ENCODE results near the gene APCDD1L. TPM values are rescaled to one million over a fixed set of nuclear protein-coding genes. Genes with fewer than 3 reads are reported as not detected.
A peak's percentile ranks its signal among the peaks of the same experiment; 100 is the strongest.
"Not testable (repeated sequence)": the region's sequence is repeated elsewhere in the genome, so short reads cannot be mapped to it uniquely, and the experiment has no call there.

Gene APCDD1L
- total RNA-seq, 2 experiments from 2014 or later, result not detected

DNA sequence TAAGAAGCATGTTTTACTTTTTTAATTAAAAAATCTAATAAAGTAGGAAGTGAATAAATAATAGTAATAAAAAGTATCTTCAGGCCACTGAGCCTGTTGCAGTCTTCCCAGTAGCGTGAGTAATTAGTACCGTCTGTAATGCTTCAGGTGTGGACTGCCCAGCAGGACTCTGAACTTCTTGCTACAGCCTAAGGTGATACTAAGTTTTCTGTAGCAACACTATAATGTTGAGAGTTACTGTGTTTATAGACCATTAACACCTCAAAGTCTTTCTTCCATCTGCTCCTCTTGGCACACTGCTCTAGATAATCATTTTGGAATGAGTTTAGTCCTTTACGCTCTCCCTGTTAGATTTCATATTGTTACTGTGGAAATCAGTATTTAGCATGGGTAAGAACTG lies 97.8 kb downstream of the APCDD1L start:
- CTCF ChIA-PET, result no interaction called here
- peaks cover 8% of the 10 kb centered on the region for H3K4me1 ChIP-seq (ENCODE audit: insufficient read depth, low read length)
- H3K36me3 Mint-ChIP-seq (ENCODE audit: low read depth), result peaks cover 58% of the 10 kb centered on the region

DNA sequence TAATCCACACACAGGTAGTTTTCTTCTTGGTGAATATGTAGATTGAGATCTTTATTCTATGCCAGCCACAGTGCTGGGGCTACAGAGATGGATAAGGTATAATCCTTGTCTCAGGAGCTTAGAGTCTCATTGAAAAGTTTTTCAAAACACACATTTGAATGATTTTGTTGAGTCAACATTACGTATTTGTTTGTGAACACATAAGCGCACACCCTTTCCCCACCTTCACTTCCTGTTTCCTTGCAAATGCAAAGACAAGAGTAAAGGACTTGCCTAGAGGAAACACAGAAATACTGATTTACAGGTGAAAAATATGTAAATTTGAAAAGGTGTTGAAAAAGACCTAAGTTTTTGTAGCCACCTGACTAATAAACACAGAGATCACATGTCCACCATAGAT lies 98.4 kb downstream of the APCDD1L start:
- CTCF ChIA-PET, result no interaction called here
- intact Hi-C loops (cut with DNase I, micrococcal nuclease), result no loop called here
- Mint-ChIP-seq H3K4me3 (peak overlapping the region; percentile 11), H3K27me3 (no peaks in the 10 kb centered on the region), H3K9me3 (no peaks in the 10 kb centered on the region), H3K36me3 (ENCODE audit: low read depth) (peaks cover 52% of the 10 kb centered on the region), H3K27ac (peak overlapping the region; percentile 79), H3K4me1 (ENCODE audit: low read depth) (peaks cover 44% of the 10 kb centered on the region)
- H3K4me1 ChIP-seq (ENCODE audit: insufficient read depth, low read length), result peaks cover 8% of the 10 kb centered on the region
- peaks cover 0 to 4% of the 10 kb centered on the region in 2 experiments for H3K9me3 ChIP-seq (ENCODE audit: control insufficient read depth in 1 of 2, insufficient read depth in 1 of 2, low read length in 2 of 2)
- ATAC-seq (ENCODE audit: poor library complexity) (peak; percentile 92), DNase-seq (peak in 5 of 14 experiments; percentile 8 to 56 (median 40))
- peaks cover 27% of the 10 kb centered on the region for H3K36me3 ChIP-seq (ENCODE audit: insufficient read depth, low read length)
- POLR2A ChIA-PET, result interaction anchor here (1.0 kb wide), 1 partner anchor 28 kb away, joined by 3 read pairs; the partner anchor contains the start of gene VAPB
- H3K27me3 ChIP-seq (ENCODE audit: control insufficient read depth in 1 of 2, insufficient read depth in 2 of 2, low read length in 2 of 2), result no peaks in the 10 kb centered on the region
- TF ChIP-seq, protein P1, sequence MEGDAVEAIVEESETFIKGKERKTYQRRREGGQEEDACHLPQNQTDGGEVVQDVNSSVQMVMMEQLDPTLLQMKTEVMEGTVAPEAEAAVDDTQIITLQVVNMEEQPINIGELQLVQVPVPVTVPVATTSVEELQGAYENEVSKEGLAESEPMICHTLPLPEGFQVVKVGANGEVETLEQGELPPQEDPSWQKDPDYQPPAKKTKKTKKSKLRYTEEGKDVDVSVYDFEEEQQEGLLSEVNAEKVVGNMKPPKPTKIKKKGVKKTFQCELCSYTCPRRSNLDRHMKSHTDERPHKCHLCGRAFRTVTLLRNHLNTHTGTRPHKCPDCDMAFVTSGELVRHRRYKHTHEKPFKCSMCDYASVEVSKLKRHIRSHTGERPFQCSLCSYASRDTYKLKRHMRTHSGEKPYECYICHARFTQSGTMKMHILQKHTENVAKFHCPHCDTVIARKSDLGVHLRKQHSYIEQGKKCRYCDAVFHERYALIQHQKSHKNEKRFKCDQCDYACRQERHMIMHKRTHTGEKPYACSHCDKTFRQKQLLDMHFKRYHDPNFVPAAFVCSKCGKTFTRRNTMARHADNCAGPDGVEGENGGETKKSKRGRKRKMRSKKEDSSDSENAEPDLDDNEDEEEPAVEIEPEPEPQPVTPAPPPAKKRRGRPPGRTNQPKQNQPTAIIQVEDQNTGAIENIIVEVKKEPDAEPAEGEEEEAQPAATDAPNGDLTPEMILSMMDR (IDR thresholded peaks at IDR 0.05), result no peak
- H3K4me3 ChIP-seq (ENCODE audit: low read length), result no peak overlapping the region
- peak overlapping the region in 1 of 2 donors; percentile 5 for H3K27ac ChIP-seq (ENCODE audit: low read depth in 1 of 2, low read length in 2 of 2)

More for the DNA sequence above, 97.8 kb downstream of the APCDD1L start:
- DNase-seq (no peak), ATAC-seq (ENCODE audit: poor library complexity) (no peak)
- Histone ChIP-seq H3K9me3 (ENCODE audit: control insufficient read depth in 1 of 2, insufficient read depth in 1 of 2, low read length in 2 of 2) (peaks cover 0 to 4% of the 10 kb centered on the region in 2 experiments), H3K27ac (ENCODE audit: low read depth in 1 of 2, low read length in 2 of 2) (no peak overlapping the region), H3K36me3 (ENCODE audit: insufficient read depth, low read length) (peaks cover 27% of the 10 kb centered on the region), H3K27me3 (ENCODE audit: control insufficient read depth in 1 of 2, insufficient read depth in 2 of 2, low read length in 2 of 2) (no peaks in the 10 kb centered on the region), H3K4me3 (ENCODE audit: low read length) (no peak overlapping the region)
- TF ChIP-seq, protein P1 (IDR thresholded peaks at IDR 0.05), result no peak
- Mint-ChIP-seq H3K4me1 (ENCODE audit: low read depth) (peaks cover 44% of the 10 kb centered on the region), H3K27me3 (no peaks in the 10 kb centered on the region), H3K9me3 (no peaks in the 10 kb centered on the region), H3K27ac (peak overlapping the region; percentile 79), H3K4me3 (no peak overlapping the region)
- intact Hi-C loops (cut with DNase I, micrococcal nuclease), result no loop called here
- POLR2A ChIA-PET, result interaction anchor here (1.0 kb wide), 1 partner anchor 28 kb away, joined by 3 read pairs; the partner anchor contains the start of gene VAPB

DNA sequence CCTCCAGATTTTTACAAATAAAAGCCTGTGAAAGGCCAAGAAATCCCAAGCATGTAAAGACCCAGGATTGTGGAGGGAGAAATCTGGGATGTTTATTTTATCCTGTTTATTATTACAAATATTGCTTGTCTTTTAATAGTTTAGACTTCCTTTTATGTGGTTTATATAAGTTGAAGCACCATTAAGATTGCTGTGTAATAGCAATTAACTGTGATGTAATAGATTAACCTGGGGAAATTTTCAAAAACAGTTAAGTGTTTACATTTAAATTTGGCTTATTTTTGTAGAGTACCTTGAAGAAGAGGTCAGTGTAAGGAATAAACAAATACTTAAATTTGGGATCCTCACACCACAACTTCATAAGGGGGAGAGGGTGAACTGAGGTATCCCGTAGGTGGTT lies 99.1 kb downstream of the APCDD1L start:
- POLR2A ChIA-PET, result no interaction called here
- Histone ChIP-seq H3K4me1 (ENCODE audit: insufficient read depth, low read length) (peaks cover 8% of the 10 kb centered on the region), H3K27me3 (ENCODE audit: control insufficient read depth in 1 of 2, insufficient read depth in 2 of 2, low read length in 2 of 2) (no peaks in the 10 kb centered on the region), H3K4me3 (ENCODE audit: low read length) (no peak overlapping the region), H3K36me3 (ENCODE audit: insufficient read depth, low read length) (peaks cover 26% of the 10 kb centered on the region), H3K27ac (ENCODE audit: low read depth in 1 of 2, low read length in 2 of 2) (peak overlapping the region in 1 of 2 donors; percentile 5), H3K9me3 (ENCODE audit: control insufficient read depth in 1 of 2, insufficient read depth in 1 of 2, low read length in 2 of 2) (peaks cover 0 to 4% of the 10 kb centered on the region in 2 experiments)
- CTCF ChIA-PET, result no interaction called here
- Mint-ChIP-seq H3K36me3 (ENCODE audit: low read depth) (peaks cover 44% of the 10 kb centered on the region), H3K4me1 (ENCODE audit: low read depth) (peaks cover 44% of the 10 kb centered on the region), H3K4me3 (peak overlapping the region; percentile 11), H3K27ac (peak overlapping the region; percentile 79), H3K27me3 (no peaks in the 10 kb centered on the region), H3K9me3 (no peaks in the 10 kb centered on the region)
- intact Hi-C loops (cut with DNase I, micrococcal nuclease), result no loop called here
- TF ChIP-seq, protein P1 (IDR thresholded peaks at IDR 0.05), result no peak
- DNase-seq, result no peak
- ATAC-seq (ENCODE audit: poor library complexity), result no peak

DNA sequence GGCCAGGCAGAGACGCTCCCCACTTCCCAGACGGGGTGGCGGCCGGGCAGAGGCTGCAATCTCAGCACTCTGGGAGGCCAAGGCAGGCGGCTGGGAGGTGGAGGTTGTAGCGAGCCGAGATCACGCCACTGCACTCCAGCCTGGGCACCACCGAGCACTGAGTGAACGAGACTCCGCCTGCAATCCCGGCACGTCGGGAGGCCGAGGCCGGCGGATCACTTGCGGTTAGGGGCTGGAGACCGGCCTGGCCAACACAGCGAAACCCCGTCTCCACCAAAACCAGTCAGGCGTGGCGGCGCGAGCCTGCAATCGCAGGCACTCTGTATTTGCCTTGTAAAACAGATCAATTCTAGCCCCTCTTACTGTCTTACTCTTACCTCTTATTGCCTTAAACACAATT lies 100.4 kb downstream of the APCDD1L start:
- DNase-seq; H3K9me3 ChIP-seq (ENCODE audit: control insufficient read depth in 1 of 2, insufficient read depth in 1 of 2, low read length in 2 of 2); CTCF ChIA-PET; H3K27me3 ChIP-seq (ENCODE audit: control insufficient read depth in 1 of 2, insufficient read depth in 2 of 2, low read length in 2 of 2); H3K27me3 Mint-ChIP-seq; H3K9me3 Mint-ChIP-seq; intact Hi-C loops (cut with DNase I, micrococcal nuclease); H3K4me1 ChIP-seq (ENCODE audit: insufficient read depth, low read length); H3K27ac Mint-ChIP-seq; ATAC-seq (ENCODE audit: poor library complexity); H3K4me3 Mint-ChIP-seq; POLR2A ChIA-PET; H3K27ac ChIP-seq (ENCODE audit: low read depth in 1 of 2, low read length in 2 of 2); H3K4me3 ChIP-seq (ENCODE audit: low read length): not testable (repeated sequence)
- Mint-ChIP-seq H3K4me1 (ENCODE audit: low read depth) (peaks cover 52% of the 10 kb centered on the region), H3K36me3 (ENCODE audit: low read depth) (peaks cover 31% of the 10 kb centered on the region)
- H3K36me3 ChIP-seq (ENCODE audit: insufficient read depth, low read length), result peaks cover 16% of the 10 kb centered on the region

DNA sequence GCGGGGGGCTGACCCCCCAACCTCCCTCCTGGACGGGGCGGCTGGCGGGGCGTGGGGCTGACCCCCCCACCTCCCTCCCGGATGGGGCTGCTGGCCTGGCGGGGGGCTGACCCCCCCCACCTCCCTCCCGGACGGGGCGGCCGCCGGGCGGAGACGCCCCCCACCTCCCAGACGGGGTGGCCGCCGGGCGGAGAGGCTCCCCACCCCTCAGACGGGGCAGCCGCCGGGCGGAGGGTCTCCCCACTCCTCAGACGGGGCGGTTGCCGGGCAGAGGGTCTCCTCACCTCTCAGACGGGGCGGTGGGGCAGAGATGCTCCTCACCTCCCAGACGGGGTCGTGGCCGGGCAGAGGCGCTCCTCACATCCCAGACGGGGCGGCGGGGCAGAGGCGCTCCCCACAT lies 101.0 kb downstream of the APCDD1L start:
- H3K27ac Mint-ChIP-seq; H3K27ac ChIP-seq (ENCODE audit: low read depth in 1 of 2, low read length in 2 of 2); H3K4me3 ChIP-seq (ENCODE audit: low read length); DNase-seq; H3K27me3 ChIP-seq (ENCODE audit: control insufficient read depth in 1 of 2, insufficient read depth in 2 of 2, low read length in 2 of 2); intact Hi-C loops (cut with DNase I, micrococcal nuclease); H3K9me3 ChIP-seq (ENCODE audit: control insufficient read depth in 1 of 2, insufficient read depth in 1 of 2, low read length in 2 of 2); H3K4me3 Mint-ChIP-seq; H3K9me3 Mint-ChIP-seq; POLR2A ChIA-PET; CTCF ChIA-PET; H3K4me1 ChIP-seq (ENCODE audit: insufficient read depth, low read length); ATAC-seq (ENCODE audit: poor library complexity); H3K27me3 Mint-ChIP-seq: not testable (repeated sequence)
- H3K4me1 Mint-ChIP-seq (ENCODE audit: low read depth), result peaks cover 54% of the 10 kb centered on the region
- H3K36me3 Mint-ChIP-seq (ENCODE audit: low read depth), result peaks cover 25% of the 10 kb centered on the region
- peaks cover 10% of the 10 kb centered on the region for H3K36me3 ChIP-seq (ENCODE audit: insufficient read depth, low read length)

Measured in CD4-positive, alpha-beta T cell (primary cell).